ENCODE data around the gene SLC6A6.

DNA sequence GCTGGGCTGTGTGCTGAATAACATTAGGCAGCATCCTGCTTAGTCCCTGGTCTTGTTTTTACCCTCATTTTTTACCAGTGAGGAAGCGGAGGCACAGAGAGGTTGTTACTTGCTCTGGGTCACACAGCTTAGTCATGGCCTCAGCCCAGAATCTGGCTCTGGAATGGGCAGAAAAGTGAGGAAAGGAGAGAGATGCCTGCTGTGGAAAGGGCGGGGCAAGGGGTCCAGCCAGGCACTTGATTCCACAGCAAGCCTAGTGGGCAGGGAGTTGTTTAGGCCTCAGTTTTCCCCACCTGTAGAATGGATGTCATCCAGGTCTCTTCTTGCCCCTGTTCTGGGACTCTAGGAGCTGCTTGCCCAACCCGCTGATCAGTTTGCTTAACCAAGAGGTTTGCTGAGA, 35.9 kb downstream of the SLC6A6 start:
- TF ChIP-seq, protein P1, sequence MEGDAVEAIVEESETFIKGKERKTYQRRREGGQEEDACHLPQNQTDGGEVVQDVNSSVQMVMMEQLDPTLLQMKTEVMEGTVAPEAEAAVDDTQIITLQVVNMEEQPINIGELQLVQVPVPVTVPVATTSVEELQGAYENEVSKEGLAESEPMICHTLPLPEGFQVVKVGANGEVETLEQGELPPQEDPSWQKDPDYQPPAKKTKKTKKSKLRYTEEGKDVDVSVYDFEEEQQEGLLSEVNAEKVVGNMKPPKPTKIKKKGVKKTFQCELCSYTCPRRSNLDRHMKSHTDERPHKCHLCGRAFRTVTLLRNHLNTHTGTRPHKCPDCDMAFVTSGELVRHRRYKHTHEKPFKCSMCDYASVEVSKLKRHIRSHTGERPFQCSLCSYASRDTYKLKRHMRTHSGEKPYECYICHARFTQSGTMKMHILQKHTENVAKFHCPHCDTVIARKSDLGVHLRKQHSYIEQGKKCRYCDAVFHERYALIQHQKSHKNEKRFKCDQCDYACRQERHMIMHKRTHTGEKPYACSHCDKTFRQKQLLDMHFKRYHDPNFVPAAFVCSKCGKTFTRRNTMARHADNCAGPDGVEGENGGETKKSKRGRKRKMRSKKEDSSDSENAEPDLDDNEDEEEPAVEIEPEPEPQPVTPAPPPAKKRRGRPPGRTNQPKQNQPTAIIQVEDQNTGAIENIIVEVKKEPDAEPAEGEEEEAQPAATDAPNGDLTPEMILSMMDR (IDR thresholded peaks at IDR 0.05), result no peak
- TF ChIP-seq, protein P2, sequence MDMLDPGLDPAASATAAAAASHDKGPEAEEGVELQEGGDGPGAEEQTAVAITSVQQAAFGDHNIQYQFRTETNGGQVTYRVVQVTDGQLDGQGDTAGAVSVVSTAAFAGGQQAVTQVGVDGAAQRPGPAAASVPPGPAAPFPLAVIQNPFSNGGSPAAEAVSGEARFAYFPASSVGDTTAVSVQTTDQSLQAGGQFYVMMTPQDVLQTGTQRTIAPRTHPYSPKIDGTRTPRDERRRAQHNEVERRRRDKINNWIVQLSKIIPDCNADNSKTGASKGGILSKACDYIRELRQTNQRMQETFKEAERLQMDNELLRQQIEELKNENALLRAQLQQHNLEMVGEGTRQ (CRISPR knock-in tag; IDR thresholded peaks at IDR 0.05), result no peak
- TF ChIP-seq SP1 (CRISPR knock-in tag; conservative IDR thresholded peaks at IDR 0.05), result no peak
- no peak for TF ChIP-seq ZNF263 (CRISPR knock-in tag; IDR thresholded peaks at IDR 0.05; ENCODE audit: low read depth)
